GM23338 (cell line): ENCODE measurements around the gene CHST2.

Source experiments
- CREB1 ChIP-seq: fragments of 250-450 bp; sonication (Bioruptor Pico); IDR thresholded peaks from 2 replicates; pipeline ENCODE4 v1.5.0; 2020; ENCODE audit warnings: low read depth, mild to moderate bottlenecking, moderate library complexity
- CTCF ChIP-seq, 2 experiments: fragments of 200-600 bp in 1 of 2; sonication (generic) in 1 of 2; conservative IDR thresholded peaks; 2 replicates each; pipeline versions ENCODE4 v1.5.1 to v1.6.1; 2016 to 2017; ENCODE audit warnings: antibody characterized with exemption in 2 of 2, low read depth in 2 of 2, mild to moderate bottlenecking in 2 of 2, moderate library complexity in 1 of 2
- ETS1 ChIP-seq: IDR thresholded peaks from 2 replicates; pipeline ENCODE4 v1.6.1; 2016; ENCODE audit warnings: antibody characterized with exemption
- EZH2 ChIP-seq: fragments of 200-600 bp; sonication (generic); IDR thresholded peaks from one replicate; pipeline ENCODE4 v1.8.0; 2017; ENCODE audit warnings: antibody characterized with exemption, mild to moderate bottlenecking, low read depth; ENCODE audit not compliant: unreplicated experiment
- EZH2phosphoT487 ChIP-seq: fragments of 200-600 bp; sonication (generic); IDR thresholded peaks from one replicate; pipeline ENCODE4 v1.8.1; 2018; ENCODE audit warnings: antibody characterized with exemption; ENCODE audit not compliant: unreplicated experiment
- NANOG ChIP-seq: IDR thresholded peaks from 2 replicates; pipeline ENCODE4 v1.6.1; 2016; ENCODE audit warnings: antibody characterized with exemption, borderline replicate concordance
- ZNF114 ChIP-seq: fragments of 250-450 bp; sonication (Bioruptor Pico); IDR thresholded peaks from 2 replicates; pipeline ENCODE4 v1.5.0; 2020; ENCODE audit warnings: mild to moderate bottlenecking, moderate library complexity

GRCh38 chr3:143134471-143134870, 14.9 kb downstream of the CHST2 start:
- TF ChIP-seq CTCF (conservative IDR thresholded peaks at IDR 0.05; ENCODE audit: low read depth in 2 of 2) (no peak), EZH2phosphoT487 (no peak), CREB1 (CRISPR knock-in tag) (no peak), ETS1 (no peak), NANOG (no peak), ZNF114 (CRISPR knock-in tag) (no peak), EZH2 (no peak)
